C4-2B (cell line): Measurements from ENCODE around the gene MIS18A.

Experiments used
- ZFX ChIP-seq: fragments of 450-650 bp; IDR thresholded peaks from 2 replicates; pipeline ENCODE4 v1.6.1; 2017
- TF ChIP-seq, protein P1 (sequence below): fragments of 450-650 bp; conservative IDR thresholded peaks from 2 replicates; pipeline ENCODE4 v1.5.1; 2017; ENCODE audit warnings: mild to moderate bottlenecking

DNA sequence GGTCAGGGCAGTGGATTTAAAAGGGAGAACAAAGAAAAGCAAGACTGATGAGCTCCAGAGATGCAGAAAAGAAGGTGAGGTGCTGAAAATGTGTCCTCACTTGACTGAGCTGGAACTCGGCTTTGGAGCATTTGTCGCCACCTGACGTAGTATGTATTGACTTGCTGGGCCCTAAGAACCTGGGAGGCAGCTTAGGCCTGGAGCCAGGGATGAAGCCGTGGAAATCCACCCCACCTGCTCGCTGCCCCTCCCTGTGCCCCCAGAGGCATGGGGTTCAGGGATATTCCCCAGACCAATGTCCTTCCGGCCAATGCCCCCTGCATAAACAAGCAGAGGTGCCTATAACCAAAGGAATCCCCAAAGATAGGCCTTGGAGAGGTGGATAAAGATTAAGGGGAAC is 34.1 kb upstream of the MIS18A start:
- TF ChIP-seq, protein P1, sequence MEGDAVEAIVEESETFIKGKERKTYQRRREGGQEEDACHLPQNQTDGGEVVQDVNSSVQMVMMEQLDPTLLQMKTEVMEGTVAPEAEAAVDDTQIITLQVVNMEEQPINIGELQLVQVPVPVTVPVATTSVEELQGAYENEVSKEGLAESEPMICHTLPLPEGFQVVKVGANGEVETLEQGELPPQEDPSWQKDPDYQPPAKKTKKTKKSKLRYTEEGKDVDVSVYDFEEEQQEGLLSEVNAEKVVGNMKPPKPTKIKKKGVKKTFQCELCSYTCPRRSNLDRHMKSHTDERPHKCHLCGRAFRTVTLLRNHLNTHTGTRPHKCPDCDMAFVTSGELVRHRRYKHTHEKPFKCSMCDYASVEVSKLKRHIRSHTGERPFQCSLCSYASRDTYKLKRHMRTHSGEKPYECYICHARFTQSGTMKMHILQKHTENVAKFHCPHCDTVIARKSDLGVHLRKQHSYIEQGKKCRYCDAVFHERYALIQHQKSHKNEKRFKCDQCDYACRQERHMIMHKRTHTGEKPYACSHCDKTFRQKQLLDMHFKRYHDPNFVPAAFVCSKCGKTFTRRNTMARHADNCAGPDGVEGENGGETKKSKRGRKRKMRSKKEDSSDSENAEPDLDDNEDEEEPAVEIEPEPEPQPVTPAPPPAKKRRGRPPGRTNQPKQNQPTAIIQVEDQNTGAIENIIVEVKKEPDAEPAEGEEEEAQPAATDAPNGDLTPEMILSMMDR: no peak
- TF ChIP-seq ZFX: no peak
